Breast epithelium (tissue), 4 donors: ENCODE measurements around the gene ST7L. TPM values are rescaled to one million over a fixed set of nuclear protein-coding genes. Genes with fewer than 3 reads are reported as not detected.

Experiments
- DNase-seq, 2 donors: peaks; one replicate each; pipeline ENCODE4 v3.0.0-alpha.2; 2019; ENCODE audit warnings: low spot score in 2 of 2
- H3K27ac ChIP-seq, 2 donors: fragments of 200-600 bp; sonication (generic) in 1 of 2; one replicate each; pipeline ENCODE4 v1.5.1; 2016 to 2019; ENCODE audit warnings: mild to moderate bottlenecking in 1 of 2
- H3K27me3 ChIP-seq, 2 donors: fragments of 200-600 bp; sonication (generic) in 1 of 2; one replicate each; pipeline versions ENCODE4 v1.5.1 to v1.6.0; 2017 to 2019; ENCODE audit warnings: control low read depth in 1 of 2, mild to moderate bottlenecking in 1 of 2
- H3K36me3 ChIP-seq: fragments of 200-600 bp; one replicate; pipeline ENCODE4 v1.5.1; 2019
- H3K4me1 ChIP-seq, 2 donors: fragments of 200-600 bp; sonication (generic); one replicate each; pipeline ENCODE4 v1.5.1; 2016 to 2019; ENCODE audit warnings: control low read depth in 1 of 2
- H3K4me3 ChIP-seq, 3 donors: fragments of 200-600 bp; sonication (generic); 1 replicate in 2 of 3; 2 replicates in 1 of 3; pipeline ENCODE4 v1.5.1; 2016 to 2019; ENCODE audit warnings: mild to moderate bottlenecking in 3 of 3, moderate library complexity in 2 of 3
- H3K9me3 ChIP-seq, 2 donors: fragments of 200-600 bp; sonication (generic) in 1 of 2; one replicate each; pipeline ENCODE4 v1.5.1; 2016 to 2019; ENCODE audit warnings: control low read depth in 1 of 2
- POLR2A ChIP-seq: fragments of 450-650 bp; IDR thresholded peaks from one replicate; pipeline ENCODE4 v1.6.1; 2016; ENCODE audit warnings: antibody characterized with exemption, mild to moderate bottlenecking, moderate library complexity
- POLR2AphosphoS5 ChIP-seq, 3 donors: sonication (generic); formaldehyde crosslinking; IDR thresholded peaks; one replicate each; pipeline ENCODE4 v1.6.1; 2017; ENCODE audit warnings: antibody characterized with exemption in 3 of 3
- intact Hi-C: fragments of 100-400 bp; cut with DNase I; formaldehyde crosslinking; loops from one replicate; pipeline ENCODE4 v1.15.1; 2023; ENCODE audit warnings: low total_unique reads
- total RNA-seq, 3 donors: library from RNA; depleted of rRNA; stranded (reverse); fragments of >200 nt; gene quantifications; one replicate each; pipeline ENCODE4 v1.1.0, GENCODE V29; 2016
- TF ChIP-seq, protein P1 (sequence below), 3 donors: fragments of 450-650 bp; IDR thresholded peaks; one replicate each; pipeline ENCODE4 v1.5.1; 2016 to 2017; ENCODE audit warnings: antibody characterized with exemption in 3 of 3, mild to moderate bottlenecking in 3 of 3, moderate library complexity in 3 of 3

The ST7L gene
- total RNA-seq, 3 donors from 2014 or later: 20.6 to 36.0 (median 25.9) TPM

DNA sequence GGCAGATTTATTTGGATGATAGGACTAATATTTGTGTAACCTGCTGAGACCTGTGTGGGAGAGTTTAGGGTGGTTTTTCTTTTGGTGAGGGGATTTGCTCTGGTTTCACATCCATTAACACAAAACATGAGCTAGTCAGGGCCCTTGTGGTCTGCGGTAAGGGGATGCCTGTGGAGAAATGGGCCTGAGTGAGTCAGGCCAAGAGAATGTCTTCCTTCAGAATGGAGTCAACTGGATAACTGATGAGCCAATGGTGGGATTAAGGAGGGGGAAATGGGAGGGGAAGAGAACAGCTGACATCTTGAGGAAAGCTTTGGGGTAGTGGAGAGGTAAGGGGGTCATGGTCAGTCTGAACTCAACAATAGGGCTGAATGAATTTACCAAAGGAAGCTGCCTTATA is 96.3 kb downstream of the ST7L start:
- H3K9me3 ChIP-seq: no peaks in the 10 kb centered on the region
- no peak overlapping the region for H3K4me3 ChIP-seq
- intact Hi-C loops: no loop called here
- no peaks in the 10 kb centered on the region for H3K27me3 ChIP-seq
- no peak overlapping the region for H3K27ac ChIP-seq
- no peak for DNase-seq
- no peak for TF ChIP-seq POLR2A
- TF ChIP-seq POLR2AphosphoS5 (IDR thresholded peaks at IDR 0.05): no peak
- TF ChIP-seq, protein P1, sequence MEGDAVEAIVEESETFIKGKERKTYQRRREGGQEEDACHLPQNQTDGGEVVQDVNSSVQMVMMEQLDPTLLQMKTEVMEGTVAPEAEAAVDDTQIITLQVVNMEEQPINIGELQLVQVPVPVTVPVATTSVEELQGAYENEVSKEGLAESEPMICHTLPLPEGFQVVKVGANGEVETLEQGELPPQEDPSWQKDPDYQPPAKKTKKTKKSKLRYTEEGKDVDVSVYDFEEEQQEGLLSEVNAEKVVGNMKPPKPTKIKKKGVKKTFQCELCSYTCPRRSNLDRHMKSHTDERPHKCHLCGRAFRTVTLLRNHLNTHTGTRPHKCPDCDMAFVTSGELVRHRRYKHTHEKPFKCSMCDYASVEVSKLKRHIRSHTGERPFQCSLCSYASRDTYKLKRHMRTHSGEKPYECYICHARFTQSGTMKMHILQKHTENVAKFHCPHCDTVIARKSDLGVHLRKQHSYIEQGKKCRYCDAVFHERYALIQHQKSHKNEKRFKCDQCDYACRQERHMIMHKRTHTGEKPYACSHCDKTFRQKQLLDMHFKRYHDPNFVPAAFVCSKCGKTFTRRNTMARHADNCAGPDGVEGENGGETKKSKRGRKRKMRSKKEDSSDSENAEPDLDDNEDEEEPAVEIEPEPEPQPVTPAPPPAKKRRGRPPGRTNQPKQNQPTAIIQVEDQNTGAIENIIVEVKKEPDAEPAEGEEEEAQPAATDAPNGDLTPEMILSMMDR (IDR thresholded peaks at IDR 0.05): no peak
- no peaks in the 10 kb centered on the region for H3K4me1 ChIP-seq
- no peaks in the 10 kb centered on the region for H3K36me3 ChIP-seq

DNA sequence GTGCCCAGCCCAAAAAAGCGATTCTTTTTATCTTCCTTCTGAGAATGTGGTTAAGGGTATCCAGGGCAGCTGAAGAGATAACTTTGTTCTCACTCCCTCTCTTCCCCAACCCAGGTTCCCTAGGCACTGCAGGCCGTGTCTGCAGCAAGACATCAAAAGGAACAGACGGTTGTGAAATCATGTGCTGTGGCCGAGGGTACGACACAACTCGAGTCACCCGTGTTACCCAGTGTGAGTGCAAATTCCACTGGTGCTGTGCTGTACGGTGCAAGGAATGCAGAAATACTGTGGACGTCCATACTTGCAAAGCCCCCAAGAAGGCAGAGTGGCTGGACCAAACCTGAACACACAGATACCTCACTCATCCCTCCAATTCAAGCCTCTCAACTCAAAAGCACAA is 98.8 kb downstream of the ST7L start:
- no peaks in the 10 kb centered on the region for H3K27me3 ChIP-seq
- no peak for TF ChIP-seq POLR2A
- TF ChIP-seq, protein P1 (IDR thresholded peaks at IDR 0.05): no peak
- TF ChIP-seq POLR2AphosphoS5 (IDR thresholded peaks at IDR 0.05): no peak
- intact Hi-C loops: no loop called here
- H3K4me1 ChIP-seq: no peaks in the 10 kb centered on the region
- DNase-seq: no peak
- H3K4me3 ChIP-seq: no peak overlapping the region
- H3K27ac ChIP-seq: no peak overlapping the region
- H3K9me3 ChIP-seq: no peaks in the 10 kb centered on the region
- no peaks in the 10 kb centered on the region for H3K36me3 ChIP-seq

DNA sequence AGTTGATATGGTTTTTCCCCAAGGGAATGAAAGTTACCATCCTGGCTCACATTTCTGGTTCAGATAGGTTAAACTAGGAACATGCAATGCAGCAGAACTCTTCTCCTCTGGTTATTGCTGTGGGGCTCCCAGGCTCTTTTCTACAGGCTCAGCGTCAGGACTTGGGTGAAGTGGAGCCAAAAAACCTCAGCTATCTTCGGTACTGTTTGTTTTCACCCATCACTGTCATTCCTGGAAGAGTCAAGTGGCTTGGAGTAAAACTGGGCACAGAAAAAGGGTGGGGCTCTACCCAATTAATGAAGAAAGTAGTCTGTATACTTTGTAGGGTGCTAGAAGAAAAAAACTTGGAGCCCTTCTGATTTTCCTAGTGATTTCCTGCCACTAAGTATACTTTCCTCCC is 100.8 kb downstream of the ST7L start:
- H3K9me3 ChIP-seq: no peaks in the 10 kb centered on the region
- H3K27ac ChIP-seq: no peak overlapping the region
- TF ChIP-seq POLR2A (no peak), POLR2AphosphoS5 (IDR thresholded peaks at IDR 0.05) (no peak)
- TF ChIP-seq, protein P1 (IDR thresholded peaks at IDR 0.05): no peak
- DNase-seq: no peak
- no peaks in the 10 kb centered on the region for H3K27me3 ChIP-seq
- H3K4me1 ChIP-seq: no peaks in the 10 kb centered on the region
- intact Hi-C loops: no loop called here
- no peaks in the 10 kb centered on the region for H3K36me3 ChIP-seq
- H3K4me3 ChIP-seq: no peak overlapping the region

DNA sequence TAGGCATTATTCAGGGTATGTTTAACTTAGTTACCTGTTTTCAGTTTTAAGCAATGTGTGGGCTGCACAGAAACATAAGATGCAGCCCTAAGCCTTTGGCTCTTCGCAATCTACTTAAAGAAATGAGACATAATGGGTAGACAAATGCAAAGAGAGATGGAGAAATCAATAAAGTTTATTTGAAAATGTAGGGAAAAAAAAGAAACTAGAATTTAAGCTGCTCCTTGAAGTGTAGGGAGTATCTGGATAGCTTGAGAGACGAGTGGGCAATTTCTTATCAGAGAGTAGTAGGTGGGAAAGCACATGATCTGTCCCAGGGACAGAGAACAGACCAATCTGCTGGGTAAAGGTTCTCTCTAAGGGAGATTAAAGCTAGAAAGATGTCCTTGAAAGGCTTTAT is 101.3 kb downstream of the ST7L start:
- TF ChIP-seq POLR2AphosphoS5 (IDR thresholded peaks at IDR 0.05): no peak
- TF ChIP-seq, protein P1 (IDR thresholded peaks at IDR 0.05): no peak
- TF ChIP-seq POLR2A: no peak
- no peaks in the 10 kb centered on the region for H3K27me3 ChIP-seq
- H3K9me3 ChIP-seq: no peaks in the 10 kb centered on the region
- H3K4me3 ChIP-seq: no peak overlapping the region
- H3K4me1 ChIP-seq: no peaks in the 10 kb centered on the region
- no peak for DNase-seq
- no peaks in the 10 kb centered on the region for H3K36me3 ChIP-seq
- no peak overlapping the region for H3K27ac ChIP-seq
- intact Hi-C loops: no loop called here

DNA sequence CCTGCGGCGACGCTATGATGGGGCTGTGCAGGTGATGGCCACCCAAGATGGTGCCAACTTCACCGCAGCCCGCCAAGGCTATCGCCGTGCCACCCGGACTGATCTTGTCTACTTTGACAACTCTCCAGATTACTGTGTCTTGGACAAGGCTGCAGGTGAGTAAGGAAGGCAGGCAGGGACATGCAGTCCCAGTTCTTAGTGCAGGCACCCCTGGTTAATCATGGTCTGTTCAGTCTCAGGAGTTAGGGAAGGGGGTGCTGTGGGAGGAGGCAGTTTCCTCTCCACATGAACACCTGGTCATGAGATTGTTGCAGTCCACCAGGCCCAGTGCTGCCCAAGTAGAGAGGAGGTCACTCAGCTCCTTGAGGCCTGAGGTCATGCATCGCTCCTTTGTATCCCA is 101.7 kb downstream of the ST7L start:
- H3K4me1 ChIP-seq: no peaks in the 10 kb centered on the region
- no peaks in the 10 kb centered on the region for H3K36me3 ChIP-seq
- intact Hi-C loops: no loop called here
- H3K27me3 ChIP-seq: no peaks in the 10 kb centered on the region
- DNase-seq: no peak
- H3K27ac ChIP-seq: no peak overlapping the region
- no peak overlapping the region for H3K4me3 ChIP-seq
- TF ChIP-seq POLR2A: no peak
- TF ChIP-seq, protein P1 (IDR thresholded peaks at IDR 0.05): no peak
- TF ChIP-seq POLR2AphosphoS5 (IDR thresholded peaks at IDR 0.05): no peak
- no peaks in the 10 kb centered on the region for H3K9me3 ChIP-seq
